Activated naive CD4-positive, alpha-beta T cell treated with anti-CD3 and anti-CD28 coated beads for 36 hours (primary cell): Measurements from ENCODE around the gene PCDHB10. TPM values are rescaled to one million over a fixed set of nuclear protein-coding genes. Genes with fewer than 3 reads are reported as not detected.
"Not testable (repeated sequence)": the region's sequence is repeated elsewhere in the genome, so short reads cannot be mapped to it uniquely, and the experiment has no call there.

ENCODE experiments used
- CTCF ChIA-PET: fragments of 350-600 bp; sonication (Branson Sonifier 250); formaldehyde crosslinking; loops from one replicate; lab custom pipeline; 2021; ENCODE audit warnings: antibody characterized with exemption; lab: Charles Lee
- DNase-seq: peaks from one replicate; pipeline ENCODE4 v3.0.0-alpha.2; 2020
- H3K27ac Mint-ChIP-seq: one replicate; pipeline ENCODE4 v1.8.0; 2021; ENCODE audit warnings: mild to moderate bottlenecking, mixed read lengths
- H3K27me3 Mint-ChIP-seq: one replicate; pipeline ENCODE4 v1.8.0; 2021; ENCODE audit warnings: low read depth, mixed read lengths
- H3K36me3 Mint-ChIP-seq: one replicate; pipeline ENCODE4 v1.8.0; 2021; ENCODE audit warnings: low read depth, mixed read lengths
- H3K4me1 Mint-ChIP-seq: one replicate; pipeline ENCODE4 v1.8.0; 2021; ENCODE audit warnings: low read depth, mixed read lengths
- H3K4me3 Mint-ChIP-seq: one replicate; pipeline ENCODE4 v1.8.0; 2021; ENCODE audit warnings: mild to moderate bottlenecking, moderate library complexity, mixed read lengths
- H3K9me3 Mint-ChIP-seq: one replicate; pipeline ENCODE4 v1.8.0; 2021; ENCODE audit warnings: mixed read lengths
- intact Hi-C: fragments of 100-400 bp; cut with micrococcal nuclease; formaldehyde crosslinking; loops from one replicate; pipeline ENCODE4 v1.15.1; 2023
- total RNA-seq, 2 experiments: library from RNA; stranded (reverse); gene quantifications; one replicate each; pipeline ENCODE4 v1.2.3, GENCODE V29; 2021

PCDHB10 gene
- total RNA-seq, 2 experiments from 2014 or later, result not detected

GRCh38 chr5:141174291-141175104, 17.7 kb upstream of the PCDHB10 start:
- intact Hi-C loops, result loop anchor here (5.0 kb wide), 1 partner anchor 92 kb away; no protein-coding TSS in a partner anchor

DNA sequence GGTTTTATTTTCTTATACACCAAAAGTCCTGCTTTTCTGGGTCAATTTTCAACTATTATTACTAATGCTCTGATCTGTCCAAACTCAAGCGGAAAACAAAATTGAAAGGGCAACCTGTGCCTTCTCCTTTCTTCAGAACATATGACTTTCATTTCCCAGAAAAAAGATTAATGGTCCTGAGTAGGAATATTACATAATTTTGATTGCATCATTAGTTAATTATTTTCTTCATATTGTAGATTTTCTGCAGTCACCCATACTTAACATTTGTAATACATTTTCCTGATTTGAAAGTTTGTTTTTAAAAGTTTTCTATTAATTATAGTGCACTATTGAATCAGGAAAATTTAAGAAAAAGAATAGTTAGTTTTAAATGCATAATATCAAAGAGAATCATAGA, 16.2 kb upstream of the PCDHB10 start:
- no peaks in the 10 kb centered on the region for H3K4me1 Mint-ChIP-seq
- peaks cover 7% of the 10 kb centered on the region for H3K36me3 Mint-ChIP-seq
- H3K27ac Mint-ChIP-seq, result no peak overlapping the region
- H3K27me3 Mint-ChIP-seq, result peaks cover 28% of the 10 kb centered on the region
- no peak overlapping the region for H3K4me3 Mint-ChIP-seq
- no peak for DNase-seq
- CTCF ChIA-PET, result no interaction called here
- intact Hi-C loops, result no loop called here
- H3K9me3 Mint-ChIP-seq, result peaks cover 9% of the 10 kb centered on the region

More at GRCh38 chr5:141174291-141175104, 17.7 kb upstream of the PCDHB10 start:
- H3K27ac Mint-ChIP-seq, DNase-seq, H3K9me3 Mint-ChIP-seq, CTCF ChIA-PET, H3K4me3 Mint-ChIP-seq, H3K36me3 Mint-ChIP-seq, H3K4me1 Mint-ChIP-seq: not testable (repeated sequence)
- peaks cover 29% of the 10 kb centered on the region for H3K27me3 Mint-ChIP-seq

GRCh38 chr5:141177577-141178191, 14.5 kb upstream of the PCDHB10 start, which contains the start of gene PCDHB8:
Gene PCDHB8, plus strand, starts transcription at chr5:141177790. Its CDS starts 245 bp downstream, at chr5:141178035.
- Mint-ChIP-seq H3K36me3 (peaks cover 10% of the 10 kb centered on the region), H3K27me3 (peaks cover 31% of the 10 kb centered on the region)
- H3K4me3 Mint-ChIP-seq, intact Hi-C loops, H3K27ac Mint-ChIP-seq, H3K4me1 Mint-ChIP-seq, DNase-seq, H3K9me3 Mint-ChIP-seq: not testable (repeated sequence)
- CTCF ChIA-PET, result interaction anchor here (0.7 to 1.2 kb wide), 4 partner anchors 9 to 288 kb away, joined by 3 to 6 read pairs (median 4); partner anchors contain the start of gene PCDHB9

DNA sequence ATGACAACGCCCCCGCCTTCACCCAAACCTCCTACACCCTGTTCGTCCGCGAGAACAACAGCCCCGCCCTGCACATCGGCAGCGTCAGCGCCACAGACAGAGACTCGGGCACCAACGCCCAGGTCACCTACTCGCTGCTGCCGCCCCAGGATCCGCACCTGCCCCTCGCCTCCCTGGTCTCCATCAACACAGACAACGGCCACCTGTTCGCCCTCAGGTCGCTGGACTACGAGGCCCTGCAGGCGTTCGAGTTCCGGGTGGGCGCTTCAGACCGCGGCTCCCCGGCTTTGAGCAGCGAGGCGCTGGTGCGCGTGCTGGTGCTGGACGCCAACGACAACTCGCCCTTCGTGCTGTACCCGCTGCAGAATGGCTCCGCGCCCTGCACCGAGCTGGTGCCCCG, 12.8 kb upstream of the PCDHB10 start:
- H3K4me3 Mint-ChIP-seq, H3K9me3 Mint-ChIP-seq, H3K4me1 Mint-ChIP-seq, intact Hi-C loops, CTCF ChIA-PET, H3K27ac Mint-ChIP-seq, DNase-seq: not testable (repeated sequence)
- H3K36me3 Mint-ChIP-seq, result peaks cover 13% of the 10 kb centered on the region
- peaks cover 29% of the 10 kb centered on the region for H3K27me3 Mint-ChIP-seq

DNA sequence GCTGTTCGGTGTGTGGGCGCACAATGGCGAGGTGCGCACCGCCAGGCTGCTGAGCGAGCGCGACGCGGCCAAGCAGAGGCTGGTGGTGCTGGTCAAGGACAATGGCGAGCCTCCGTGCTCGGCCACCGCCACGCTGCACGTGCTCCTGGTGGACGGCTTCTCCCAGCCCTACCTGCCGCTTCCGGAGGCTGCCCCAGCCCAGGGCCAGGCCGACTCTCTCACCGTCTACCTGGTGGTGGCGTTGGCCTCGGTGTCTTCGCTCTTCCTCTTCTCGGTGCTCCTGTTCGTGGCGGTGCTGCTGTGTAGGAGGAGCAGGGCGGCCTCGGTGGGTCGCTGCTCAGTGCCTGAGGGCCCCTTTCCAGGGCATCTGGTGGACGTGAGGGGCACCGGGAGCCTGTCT, 12.3 kb upstream of the PCDHB10 start:
- H3K36me3 Mint-ChIP-seq, result peaks cover 11% of the 10 kb centered on the region
- DNase-seq, H3K4me1 Mint-ChIP-seq, H3K27ac Mint-ChIP-seq, H3K4me3 Mint-ChIP-seq, CTCF ChIA-PET: not testable (repeated sequence)
- H3K9me3 Mint-ChIP-seq, result peaks cover 10% of the 10 kb centered on the region
- intact Hi-C loops, result loop anchor here (10.0 kb wide), 1 partner anchor 375 kb away; no protein-coding TSS in a partner anchor
- H3K27me3 Mint-ChIP-seq, result peaks cover 30% of the 10 kb centered on the region

- intact Hi-C loops, result loop anchor here (10.0 kb wide), 1 partner anchor 374 kb away; no protein-coding TSS in a partner anchor
These were observed 11.8 kb upstream of the PCDHB10 start for GRCh38 chr5:141180313-141180712.

GRCh38 chr5:141182248-141182647, 9.9 kb upstream of the PCDHB10 start, which contains the start of gene PCDHB16:
Gene PCDHB16, plus strand, starts transcription at chr5:141182387. Its CDS starts 173 bp downstream, at chr5:141182560.
- Mint-ChIP-seq H3K9me3 (peaks cover 8% of the 10 kb centered on the region), H3K4me1 (peaks cover 2% of the 10 kb centered on the region), H3K27ac (no peak within 1 kb of the TSS), H3K4me3 (no peak within 1 kb of the TSS), H3K27me3 (peaks cover 31% of the 10 kb centered on the region), H3K36me3 (peaks cover 8% of the 10 kb centered on the region)
- peak; percentile 23 for DNase-seq
- CTCF ChIA-PET, result interaction anchor here (0.6 to 1.1 kb wide), 3 partner anchors 15 to 382 kb away, joined by 3 read pairs; partner anchors contain the start of gene PCDHGA12
- intact Hi-C loops, result loop anchor here (10.0 kb wide), 1 partner anchor 373 kb away; no protein-coding TSS in a partner anchor

More at GRCh38 chr5:141180313-141180712, 11.8 kb upstream of the PCDHB10 start:
- no peak for DNase-seq
- H3K36me3 Mint-ChIP-seq, result peaks cover 8% of the 10 kb centered on the region
- no peak overlapping the region for H3K4me3 Mint-ChIP-seq
- H3K9me3 Mint-ChIP-seq, result peaks cover 8% of the 10 kb centered on the region
- H3K4me1 Mint-ChIP-seq, result no peaks in the 10 kb centered on the region
- CTCF ChIA-PET, result no interaction called here
- peaks cover 27% of the 10 kb centered on the region for H3K27me3 Mint-ChIP-seq
- H3K27ac Mint-ChIP-seq, result no peak overlapping the region

DNA sequence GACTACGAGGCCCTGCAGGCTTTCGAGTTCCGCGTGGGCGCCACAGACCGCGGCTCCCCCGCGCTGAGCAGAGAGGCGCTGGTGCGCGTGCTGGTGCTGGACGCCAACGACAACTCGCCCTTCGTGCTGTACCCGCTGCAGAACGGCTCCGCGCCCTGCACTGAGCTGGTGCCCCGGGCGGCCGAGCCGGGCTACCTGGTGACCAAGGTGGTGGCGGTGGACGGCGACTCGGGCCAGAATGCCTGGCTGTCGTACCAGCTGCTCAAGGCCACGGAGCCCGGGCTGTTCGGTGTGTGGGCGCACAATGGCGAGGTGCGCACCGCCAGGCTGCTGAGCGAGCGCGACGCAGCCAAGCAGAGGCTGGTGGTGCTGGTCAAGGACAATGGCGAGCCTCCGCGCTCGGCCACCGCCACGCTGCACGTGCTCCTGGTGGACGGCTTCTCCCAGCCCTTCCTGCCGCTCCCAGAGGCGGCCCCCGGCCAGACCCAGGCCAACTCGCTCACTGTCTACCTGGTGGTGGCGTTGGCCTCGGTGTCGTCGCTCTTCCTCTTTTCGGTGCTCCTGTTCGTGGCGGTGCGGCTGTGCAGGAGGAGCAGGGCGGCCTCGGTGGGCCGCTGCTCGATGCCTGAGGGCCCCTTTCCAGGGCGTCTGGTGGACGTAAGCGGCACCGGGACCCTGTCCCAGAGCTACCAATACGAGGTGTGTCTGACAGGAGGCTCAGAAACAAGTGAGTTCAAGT, 7.9 kb upstream of the PCDHB10 start:
- H3K36me3 Mint-ChIP-seq, result peaks cover 13% of the 10 kb centered on the region
- peaks cover 39% of the 10 kb centered on the region for H3K27me3 Mint-ChIP-seq
- H3K4me1 Mint-ChIP-seq, DNase-seq, H3K4me3 Mint-ChIP-seq, H3K27ac Mint-ChIP-seq, CTCF ChIA-PET: not testable (repeated sequence)
- intact Hi-C loops, result loop anchor here (10.0 kb wide), 1 partner anchor 371 kb away; no protein-coding TSS in a partner anchor
- peaks cover 14% of the 10 kb centered on the region for H3K9me3 Mint-ChIP-seq

DNA sequence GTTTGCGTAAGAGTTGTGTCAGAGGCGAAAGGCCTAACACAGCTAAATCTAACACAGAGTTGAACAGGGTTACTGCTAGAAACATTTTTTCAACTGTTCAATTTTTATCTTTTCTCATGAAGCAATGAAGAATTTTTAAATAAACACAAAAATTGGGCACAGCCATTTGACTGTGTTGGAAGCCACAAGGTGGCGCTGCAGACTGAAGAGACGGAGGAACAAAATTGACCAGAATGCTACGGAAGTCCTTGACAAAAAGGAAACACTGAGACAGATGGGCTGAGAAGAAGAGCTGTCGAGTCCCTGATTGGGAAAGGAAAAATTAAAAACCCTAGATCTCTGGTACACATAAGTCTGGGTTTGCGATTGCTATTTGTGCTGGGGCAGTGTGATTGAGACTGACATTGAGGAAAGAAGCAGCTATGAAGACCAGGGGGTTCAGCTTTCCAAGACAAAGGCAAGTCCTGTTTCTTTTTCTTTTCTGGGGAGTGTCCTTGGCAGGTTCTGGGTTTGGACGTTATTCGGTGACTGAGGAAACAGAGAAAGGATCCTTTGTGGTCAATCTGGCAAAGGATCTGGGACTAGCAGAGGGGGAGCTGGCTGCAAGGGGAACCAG, 5.1 kb upstream of the PCDHB10 start, which contains the start of gene PCDHB9:
TSS of gene PCDHB9 (plus strand) at position 265 of the 616 bp plus-strand sequence. CDS start at position 423, 158 bp downstream.
- Mint-ChIP-seq H3K27ac (no peak within 1 kb of the TSS), H3K36me3 (peaks cover 14% of the 10 kb centered on the region), H3K27me3 (peaks cover 38% of the 10 kb centered on the region), H3K9me3 (peaks cover 16% of the 10 kb centered on the region), H3K4me1 (peaks cover 2% of the 10 kb centered on the region), H3K4me3 (no peak within 1 kb of the TSS)
- DNase-seq, result peak; percentile 60
- intact Hi-C loops, result loop anchor here (10.0 kb wide), 1 partner anchor 368 kb away; no protein-coding TSS in a partner anchor
- CTCF ChIA-PET, result interaction anchor here (0.7 to 2.2 kb wide), 5 partner anchors 9 to 828 kb away, joined by 3 to 12 read pairs (median 5); partner anchors contain the start of gene PCDHB8

- H3K9me3 Mint-ChIP-seq, result peaks cover 16% of the 10 kb centered on the region
- H3K4me3 Mint-ChIP-seq, DNase-seq, CTCF ChIA-PET, H3K4me1 Mint-ChIP-seq, H3K27ac Mint-ChIP-seq: not testable (repeated sequence)
- peaks cover 14% of the 10 kb centered on the region for H3K36me3 Mint-ChIP-seq
- peaks cover 34% of the 10 kb centered on the region for H3K27me3 Mint-ChIP-seq
- intact Hi-C loops, result loop anchor here (10.0 kb wide), 1 partner anchor 366 kb away; no protein-coding TSS in a partner anchor
These were observed 3.5 kb upstream of the PCDHB10 start for GRCh38 chr5:141188682-141189081.

GRCh38 chr5:141189131-141189530, 3.0 kb upstream of the PCDHB10 start:
- intact Hi-C loops, result loop anchor here (10.0 kb wide), 1 partner anchor 366 kb away; no protein-coding TSS in a partner anchor
- DNase-seq, H3K27ac Mint-ChIP-seq, CTCF ChIA-PET, H3K4me3 Mint-ChIP-seq, H3K4me1 Mint-ChIP-seq: not testable (repeated sequence)
- H3K36me3 Mint-ChIP-seq, result peaks cover 14% of the 10 kb centered on the region
- peaks cover 34% of the 10 kb centered on the region for H3K27me3 Mint-ChIP-seq
- H3K9me3 Mint-ChIP-seq, result peaks cover 16% of the 10 kb centered on the region
